ENCODE results near the gene DTX2. TPM values are rescaled to one million over a fixed set of nuclear protein-coding genes. Genes with fewer than 3 reads are reported as not detected.
"Not testable (repeated sequence)": the region's sequence is repeated elsewhere in the genome, so short reads cannot be mapped to it uniquely, and the experiment has no call there.

DTX2 gene
- total RNA-seq, 1 donor from 2014 or later = 36.5 TPM

GRCh38 chr7:76460767-76461166 lies 742 bp upstream of the DTX2 start:
- H3K27me3 ChIP-seq (ENCODE audit: low read depth); intact Hi-C loops (cut with DNase I): not testable (repeated sequence)

GRCh38 chr7:76462271-76462882 lies 868 bp downstream of the DTX2 start:
- H3K27ac ChIP-seq; DNase-seq; H3K36me3 ChIP-seq; intact Hi-C loops (cut with DNase I); H3K4me3 ChIP-seq; H3K27me3 ChIP-seq (ENCODE audit: low read depth); H3K4me1 ChIP-seq; H3K9me3 ChIP-seq: not testable (repeated sequence)
- peak; percentile 48 to 57 for ATAC-seq

More at GRCh38 chr7:76460767-76461166, 742 bp upstream of the DTX2 start:
- H3K36me3 ChIP-seq, ATAC-seq, H3K9me3 ChIP-seq, H3K27ac ChIP-seq, H3K4me3 ChIP-seq, H3K4me1 ChIP-seq, DNase-seq: not testable (repeated sequence)

DNA sequence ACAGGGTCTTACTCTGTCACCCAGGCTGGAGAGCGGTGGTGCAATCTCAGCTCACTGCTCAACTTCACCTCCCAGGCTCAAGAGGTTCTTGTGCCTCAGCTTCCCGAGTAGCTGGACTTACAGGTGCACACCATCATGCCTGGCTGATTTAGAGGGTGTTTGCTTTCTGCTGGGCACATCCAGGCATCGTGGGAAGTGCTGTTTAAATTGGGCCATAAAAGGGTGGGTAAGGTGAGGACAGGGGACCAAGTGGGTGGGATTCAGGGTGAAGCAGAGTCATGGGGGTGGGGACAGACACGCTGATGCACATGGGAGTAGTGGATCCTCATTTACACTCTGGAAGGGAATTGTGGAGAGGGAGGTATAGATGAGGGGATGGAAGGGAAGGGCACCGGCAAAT lies 3.5 kb downstream of the DTX2 start:
- H3K4me3 ChIP-seq; ATAC-seq; H3K27ac ChIP-seq; DNase-seq; H3K4me1 ChIP-seq; H3K9me3 ChIP-seq; H3K36me3 ChIP-seq; H3K27me3 ChIP-seq (ENCODE audit: low read depth); intact Hi-C loops (cut with DNase I): not testable (repeated sequence)

DNA sequence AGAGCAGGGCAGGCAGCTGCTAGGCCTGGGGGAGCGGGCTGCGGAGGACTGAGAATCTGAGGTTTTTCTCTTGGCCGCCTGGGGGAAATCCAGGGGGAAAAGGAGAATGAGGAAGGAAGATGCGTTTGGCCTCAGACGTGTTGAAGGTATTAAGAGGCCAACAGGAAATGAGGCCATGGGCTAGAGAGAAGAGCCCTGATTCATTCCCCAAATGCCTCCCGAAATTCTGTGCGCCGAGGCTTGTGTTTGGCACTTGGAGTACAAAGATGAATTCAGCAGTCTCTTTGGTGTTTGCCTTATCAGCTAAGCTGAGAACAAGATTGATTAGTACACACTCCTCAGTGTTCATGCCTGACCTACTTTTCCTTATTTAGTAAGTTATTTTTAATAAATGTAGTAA lies 4.4 kb downstream of the DTX2 start:
- DNase-seq; H3K27me3 ChIP-seq (ENCODE audit: low read depth); H3K9me3 ChIP-seq; H3K4me1 ChIP-seq; intact Hi-C loops (cut with DNase I); H3K36me3 ChIP-seq; H3K4me3 ChIP-seq; ATAC-seq; H3K27ac ChIP-seq: not testable (repeated sequence)

GRCh38 chr7:76467743-76468404 lies 6.4 kb downstream of the DTX2 start:
- H3K27me3 ChIP-seq (ENCODE audit: low read depth); intact Hi-C loops (cut with DNase I); H3K4me3 ChIP-seq; H3K4me1 ChIP-seq; H3K27ac ChIP-seq; H3K36me3 ChIP-seq; H3K9me3 ChIP-seq: not testable (repeated sequence)
- DNase-seq (peak; percentile 59), ATAC-seq (peak; percentile 80 to 86)

DNA sequence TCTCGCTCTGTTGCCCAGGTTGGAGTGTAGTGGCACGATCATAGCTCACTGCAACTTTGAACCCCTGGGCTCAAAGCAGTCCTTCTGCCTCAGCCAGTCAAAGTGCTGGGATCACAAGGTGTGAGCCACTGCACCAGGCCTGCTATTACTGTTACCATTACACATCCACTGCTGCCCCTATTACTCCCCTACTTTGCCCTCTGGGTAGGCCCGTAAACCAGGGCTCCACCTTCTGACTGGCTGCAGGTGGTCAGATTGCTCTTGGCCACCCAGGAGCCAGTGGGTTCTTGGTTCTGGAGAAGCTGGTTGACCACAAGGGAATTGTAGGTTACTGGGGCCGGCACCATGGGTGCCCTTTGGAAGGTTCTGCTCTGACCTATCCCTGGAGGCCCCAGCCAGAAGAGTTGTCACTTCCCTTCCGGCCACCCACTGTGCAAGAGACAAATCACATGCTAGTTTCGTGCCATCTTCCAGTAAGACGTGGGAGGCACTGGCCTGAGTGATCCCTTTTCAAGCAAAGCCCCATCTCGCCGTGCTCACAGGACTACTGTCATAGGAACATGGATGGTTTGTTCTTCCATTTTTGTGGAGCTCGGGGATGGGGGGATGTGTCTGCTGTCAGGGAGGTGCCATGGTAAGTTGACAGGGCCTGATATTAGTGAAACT lies 10.2 kb downstream of the DTX2 start:
- peak; percentile 63 to 72 for ATAC-seq
- intact Hi-C loops (cut with DNase I); H3K9me3 ChIP-seq: not testable (repeated sequence)

DNA sequence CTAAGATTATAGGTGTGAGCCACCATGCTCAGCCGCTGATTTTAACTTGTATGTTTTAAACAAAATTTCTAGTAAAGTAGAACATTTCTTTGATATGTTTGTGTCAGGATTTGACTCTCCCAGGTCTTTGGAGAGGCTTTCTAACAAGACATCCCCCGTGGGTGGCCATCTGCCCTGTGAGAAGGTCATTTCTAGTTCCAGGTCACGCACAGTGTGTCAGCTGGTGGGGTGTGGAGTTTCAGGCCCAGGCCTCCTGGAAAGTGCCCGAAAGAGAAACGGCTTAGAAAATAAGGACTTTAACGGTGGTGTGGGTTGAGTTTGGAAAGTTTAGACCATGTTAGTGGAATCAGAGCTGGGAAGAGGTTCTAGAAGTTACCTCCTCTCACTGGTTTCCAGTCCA lies 11.6 kb downstream of the DTX2 start:
- H3K27ac ChIP-seq; H3K4me1 ChIP-seq; DNase-seq; H3K27me3 ChIP-seq (ENCODE audit: low read depth); H3K36me3 ChIP-seq; H3K9me3 ChIP-seq; ATAC-seq; intact Hi-C loops (cut with DNase I); H3K4me3 ChIP-seq: not testable (repeated sequence)

More for the DNA sequence above, 10.2 kb downstream of the DTX2 start:
- H3K36me3 ChIP-seq; DNase-seq; H3K4me3 ChIP-seq; H3K27ac ChIP-seq; H3K4me1 ChIP-seq; H3K27me3 ChIP-seq (ENCODE audit: low read depth): not testable (repeated sequence)

- intact Hi-C loops (cut with DNase I); H3K27ac ChIP-seq; H3K4me1 ChIP-seq; H3K27me3 ChIP-seq (ENCODE audit: low read depth); DNase-seq; H3K9me3 ChIP-seq; ATAC-seq; H3K4me3 ChIP-seq: not testable (repeated sequence)
- H3K36me3 ChIP-seq = peaks cover 13% of the 10 kb centered on the region
Measured at GRCh38 chr7:76476280-76476679, 14.8 kb downstream of the DTX2 start.

DNA sequence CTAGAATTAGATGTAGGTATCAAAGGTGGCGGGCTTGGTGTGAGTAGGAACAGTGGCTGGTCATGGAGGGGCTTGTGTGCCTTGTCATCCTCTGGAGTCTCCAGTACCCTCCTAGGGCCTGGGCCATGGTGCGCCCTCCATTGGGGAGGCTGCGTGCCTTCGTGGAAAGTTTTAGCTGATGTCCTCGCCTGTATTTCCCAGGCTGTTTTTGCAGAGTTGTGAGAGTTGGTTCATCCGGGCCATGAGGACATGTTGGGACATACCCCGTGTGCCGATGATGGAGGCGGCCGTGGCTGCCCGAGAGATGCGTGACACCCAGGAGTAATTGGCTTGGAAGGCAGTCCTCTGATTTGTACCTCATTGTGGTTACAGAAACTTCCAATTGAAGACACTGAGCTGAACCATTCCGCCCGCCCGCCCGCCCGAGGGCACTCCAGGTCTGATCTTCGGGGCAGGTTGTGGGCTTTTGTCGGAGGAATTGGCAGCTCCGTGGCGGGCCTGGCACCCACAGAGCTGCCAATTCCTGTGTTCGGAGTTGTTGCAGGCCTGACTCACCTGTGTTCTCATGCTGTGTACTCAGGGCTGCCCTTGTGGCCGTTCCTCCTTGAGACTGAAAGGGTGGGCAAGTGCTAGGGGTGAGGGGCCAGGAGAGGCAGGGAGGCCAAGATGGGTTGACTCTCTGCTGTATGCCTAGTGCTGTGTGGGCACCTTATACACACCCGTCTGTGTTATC lies 15.4 kb downstream of the DTX2 start:
- intact Hi-C loops (cut with DNase I); DNase-seq; H3K9me3 ChIP-seq; H3K27ac ChIP-seq; H3K27me3 ChIP-seq (ENCODE audit: low read depth); H3K4me3 ChIP-seq; H3K4me1 ChIP-seq; ATAC-seq: not testable (repeated sequence)
- peaks cover 19% of the 10 kb centered on the region for H3K36me3 ChIP-seq

- H3K4me1 ChIP-seq; H3K27ac ChIP-seq; H3K27me3 ChIP-seq (ENCODE audit: low read depth); H3K4me3 ChIP-seq; intact Hi-C loops (cut with DNase I); H3K9me3 ChIP-seq; ATAC-seq; DNase-seq: not testable (repeated sequence)
- peaks cover 36% of the 10 kb centered on the region for H3K36me3 ChIP-seq
Measured at GRCh38 chr7:76479628-76480027, 18.1 kb downstream of the DTX2 start.

DNA sequence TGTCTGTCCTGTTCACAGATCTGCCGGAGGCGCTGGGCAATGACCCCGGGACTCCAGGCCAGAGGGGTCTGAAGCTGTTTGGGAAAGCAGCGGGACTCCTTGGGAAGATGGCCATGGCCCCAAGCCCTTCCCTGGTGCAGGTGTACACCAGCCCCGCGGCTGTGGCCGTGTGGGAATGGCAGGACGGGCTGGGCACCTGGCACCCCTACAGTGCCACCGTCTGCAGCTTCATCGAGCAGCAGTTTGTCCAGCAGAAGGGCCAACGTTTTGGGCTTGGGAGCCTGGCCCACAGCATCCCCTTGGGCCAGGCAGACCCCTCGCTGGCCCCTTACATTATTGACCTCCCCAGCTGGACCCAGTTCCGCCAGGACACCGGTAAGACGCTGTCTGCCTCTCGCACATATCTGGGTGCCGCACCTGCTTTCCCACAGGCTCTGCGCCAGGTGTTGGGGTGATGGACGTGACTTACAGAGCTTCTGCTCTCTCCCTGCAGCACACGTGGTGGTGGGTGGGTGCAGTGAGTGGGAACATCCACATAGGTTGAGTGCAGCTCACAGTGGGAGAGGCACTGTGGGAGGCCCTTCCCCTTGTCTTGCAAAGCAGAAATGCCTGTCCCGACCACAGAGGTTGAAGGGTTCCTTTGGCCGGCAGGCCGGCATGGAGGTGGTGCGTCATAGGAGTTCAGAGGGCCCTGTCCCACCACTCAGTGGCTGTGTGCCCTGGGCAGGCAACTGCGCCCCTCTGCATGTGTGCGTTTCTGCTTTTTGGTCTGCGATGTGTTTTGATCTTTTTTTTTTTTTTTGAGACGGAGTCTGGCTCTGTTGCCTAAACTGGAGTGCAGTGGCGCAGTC lies 19.1 kb downstream of the DTX2 start:
- H3K4me1 ChIP-seq; DNase-seq; intact Hi-C loops (cut with DNase I); ATAC-seq; H3K27me3 ChIP-seq (ENCODE audit: low read depth); H3K9me3 ChIP-seq; H3K4me3 ChIP-seq; H3K27ac ChIP-seq: not testable (repeated sequence)
- peaks cover 36% of the 10 kb centered on the region for H3K36me3 ChIP-seq

- ATAC-seq = peak in 1 of 2 donors; percentile 4
- H3K4me3 ChIP-seq; H3K9me3 ChIP-seq; H3K4me1 ChIP-seq; DNase-seq; H3K27ac ChIP-seq; H3K27me3 ChIP-seq (ENCODE audit: low read depth); intact Hi-C loops (cut with DNase I): not testable (repeated sequence)
- peaks cover 36% of the 10 kb centered on the region for H3K36me3 ChIP-seq
Measured at GRCh38 chr7:76482660-76483059, 21.2 kb downstream of the DTX2 start.

DNA sequence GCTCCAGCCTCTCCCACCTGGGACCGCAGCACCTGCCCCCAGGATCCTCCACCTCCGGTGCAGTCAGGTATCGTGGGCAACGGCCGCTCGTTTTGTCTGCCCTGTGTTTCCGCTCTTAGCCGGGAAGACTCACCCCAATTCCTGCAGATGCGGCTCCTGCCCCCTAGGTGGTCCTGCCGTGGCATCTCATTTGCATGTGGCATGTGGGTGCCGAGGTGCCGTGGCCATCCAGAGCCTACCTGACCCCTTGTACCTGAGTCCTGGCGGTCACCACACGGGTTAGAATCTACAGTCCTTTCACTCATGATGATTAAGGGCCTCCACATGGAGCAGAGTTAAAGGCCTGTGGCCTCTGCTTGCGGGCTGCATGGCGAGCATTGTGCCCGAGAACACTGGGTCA lies 21.6 kb downstream of the DTX2 start:
- H3K27me3 ChIP-seq (ENCODE audit: low read depth); H3K27ac ChIP-seq; H3K4me3 ChIP-seq; intact Hi-C loops (cut with DNase I); DNase-seq; H3K9me3 ChIP-seq; H3K4me1 ChIP-seq; ATAC-seq: not testable (repeated sequence)
- H3K36me3 ChIP-seq = peaks cover 36% of the 10 kb centered on the region

All from lower lobe of right lung (tissue), 2 donors.